ENCODE results near the gene KIAA1191.

Gene KIAA1191

GRCh38 chr5:176365351-176366231 lies 4.0 kb upstream of the KIAA1191 start, which contains the start of gene ARL10:
TSS of gene ARL10 (plus strand) at chr5:176365487. CDS start at chr5:176365564, 77 bp downstream.
- DNase-seq (ENCODE audit: low spot score), result peak; percentile 97

DNA sequence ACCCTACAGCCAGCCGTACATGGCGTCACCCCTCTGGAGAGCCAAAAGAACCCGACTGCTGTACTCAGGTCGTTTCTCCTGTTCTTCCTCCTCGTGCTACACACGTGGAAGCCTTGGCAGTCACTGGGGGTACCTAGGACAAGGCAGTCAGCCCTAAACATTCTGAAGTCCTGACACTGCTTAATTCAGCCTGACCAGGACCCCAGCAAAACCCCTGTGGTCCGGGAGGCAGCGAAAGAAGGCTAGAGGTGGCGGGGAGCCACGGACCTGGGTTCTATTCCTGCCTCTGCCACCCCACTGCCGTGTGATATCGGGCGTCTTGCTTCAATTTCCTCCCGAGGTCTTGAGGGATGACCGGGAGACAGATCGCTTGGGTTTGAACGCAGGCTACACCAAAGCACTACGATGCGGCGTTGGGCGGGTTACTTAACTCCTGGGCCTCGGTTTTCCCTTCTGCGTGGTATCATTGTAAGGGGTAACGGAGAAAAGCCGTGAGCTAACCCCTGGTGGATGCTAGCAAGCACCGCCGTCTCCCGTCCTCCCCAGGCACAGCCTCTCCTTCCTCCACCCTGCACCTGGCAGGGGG lies 3.3 kb upstream of the KIAA1191 start:
- no peak for DNase-seq (ENCODE audit: low spot score)

- no peak for DNase-seq (ENCODE audit: low spot score)
Measured at GRCh38 chr5:176362233-176362490, 598 bp upstream of the KIAA1191 start.

DNA sequence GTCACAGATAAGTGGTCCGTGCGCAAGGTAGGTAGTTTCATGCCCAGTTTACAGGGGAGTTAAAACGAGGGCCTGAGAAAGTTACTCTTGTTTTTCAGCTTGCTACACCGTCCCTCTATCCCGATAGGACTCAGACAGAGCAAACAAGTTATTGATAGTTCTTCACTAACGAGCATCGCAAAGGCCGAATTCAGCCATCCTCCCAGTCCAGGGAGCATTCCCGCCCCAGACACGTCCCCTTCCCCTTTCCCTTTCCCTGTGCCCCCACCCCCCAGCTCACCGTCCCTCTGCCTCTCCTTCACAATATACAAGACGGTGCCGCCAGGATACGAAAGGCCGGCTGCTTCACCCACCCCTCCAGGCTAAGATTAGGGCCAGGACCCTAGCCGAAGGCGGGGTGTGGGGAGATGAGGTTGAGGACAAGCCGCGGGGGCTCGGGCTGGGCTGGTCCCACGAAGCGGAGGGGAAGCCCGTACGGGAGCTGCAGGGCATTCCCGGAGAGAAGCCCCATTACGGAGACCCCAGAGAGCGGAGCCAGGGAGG lies 599 bp downstream of the KIAA1191 start:
- DNase-seq (ENCODE audit: low spot score), result no peak

DNA sequence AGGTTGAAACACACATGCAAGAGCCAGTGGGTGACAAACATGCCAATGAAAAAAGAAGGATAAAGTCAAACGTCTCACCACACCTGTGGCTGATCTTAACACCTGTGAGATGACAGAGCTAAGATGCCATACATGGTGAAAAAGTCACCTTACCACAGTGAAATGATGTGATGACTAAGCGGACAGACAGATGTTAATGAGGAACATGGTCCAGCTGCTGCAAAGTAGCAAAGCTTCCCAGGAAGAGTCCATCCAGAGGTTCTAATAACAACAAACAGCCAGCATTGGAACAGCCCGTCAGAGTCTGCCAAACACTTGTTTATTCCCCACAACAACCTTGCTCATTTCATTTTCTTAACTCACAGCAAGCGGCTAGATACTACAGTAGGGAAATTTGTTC lies 1.9 kb downstream of the KIAA1191 start:
- DNase-seq (ENCODE audit: low spot score), result no peak

DNA sequence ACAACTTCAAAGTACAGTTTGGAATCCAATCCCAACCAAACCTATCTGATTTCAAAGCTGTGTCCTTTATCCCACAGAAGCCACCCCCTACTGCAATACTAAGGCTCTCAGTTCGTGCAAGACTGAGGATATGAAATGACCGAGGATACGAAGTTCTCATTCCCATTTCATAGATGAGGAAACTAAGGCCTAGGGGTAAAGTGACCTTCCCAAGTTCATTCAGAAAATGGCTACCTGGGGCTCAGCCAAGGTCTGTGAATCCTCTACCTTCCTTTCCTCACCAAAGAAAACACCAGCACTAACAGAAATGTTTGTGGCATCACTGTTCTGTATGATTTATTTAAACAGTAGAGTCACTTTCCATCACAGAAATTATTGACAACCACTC lies 5.4 kb downstream of the KIAA1191 start:
- no peak for DNase-seq (ENCODE audit: low spot score)

DNA sequence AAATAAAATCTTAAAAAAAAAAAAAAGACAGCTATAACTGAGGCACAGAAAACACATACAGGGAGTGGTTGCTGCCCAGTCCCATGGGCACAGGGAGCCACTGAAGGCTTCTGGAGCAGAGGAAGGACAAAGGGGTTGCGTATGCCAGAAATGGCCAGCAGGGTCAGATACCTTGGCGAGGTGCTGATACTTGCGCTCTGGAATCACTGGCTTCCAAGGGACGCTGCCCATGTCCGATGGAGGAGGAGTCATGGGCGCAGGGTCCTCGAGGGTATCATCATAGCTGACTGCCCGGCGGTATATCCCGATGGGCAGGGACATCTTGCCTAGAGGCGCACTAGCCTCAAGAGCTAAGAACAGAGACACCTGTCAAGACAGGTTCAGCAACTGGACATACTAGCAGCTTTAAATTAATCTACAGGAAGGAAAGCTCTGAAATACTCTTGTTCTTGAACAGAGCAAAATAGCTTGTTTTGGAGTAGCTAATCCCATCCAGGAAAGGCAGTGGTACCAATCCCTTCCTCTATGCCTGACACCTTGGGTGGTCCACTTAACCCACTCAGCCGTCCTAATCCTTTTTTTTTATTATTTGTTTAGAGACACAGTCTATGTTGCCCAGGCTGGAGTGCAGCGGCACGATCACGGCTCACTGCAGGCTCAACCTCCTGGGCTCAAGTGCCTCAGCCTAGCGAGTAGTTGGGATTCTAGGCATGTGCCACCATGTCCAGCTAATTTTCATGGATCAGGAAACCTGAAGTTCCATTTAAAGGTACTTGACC lies 6.0 kb downstream of the KIAA1191 start:
- no peak for DNase-seq (ENCODE audit: low spot score)

GRCh38 chr5:176353533-176353932 lies 8.0 kb downstream of the KIAA1191 start:
- no peak for DNase-seq (ENCODE audit: low spot score)

DNA sequence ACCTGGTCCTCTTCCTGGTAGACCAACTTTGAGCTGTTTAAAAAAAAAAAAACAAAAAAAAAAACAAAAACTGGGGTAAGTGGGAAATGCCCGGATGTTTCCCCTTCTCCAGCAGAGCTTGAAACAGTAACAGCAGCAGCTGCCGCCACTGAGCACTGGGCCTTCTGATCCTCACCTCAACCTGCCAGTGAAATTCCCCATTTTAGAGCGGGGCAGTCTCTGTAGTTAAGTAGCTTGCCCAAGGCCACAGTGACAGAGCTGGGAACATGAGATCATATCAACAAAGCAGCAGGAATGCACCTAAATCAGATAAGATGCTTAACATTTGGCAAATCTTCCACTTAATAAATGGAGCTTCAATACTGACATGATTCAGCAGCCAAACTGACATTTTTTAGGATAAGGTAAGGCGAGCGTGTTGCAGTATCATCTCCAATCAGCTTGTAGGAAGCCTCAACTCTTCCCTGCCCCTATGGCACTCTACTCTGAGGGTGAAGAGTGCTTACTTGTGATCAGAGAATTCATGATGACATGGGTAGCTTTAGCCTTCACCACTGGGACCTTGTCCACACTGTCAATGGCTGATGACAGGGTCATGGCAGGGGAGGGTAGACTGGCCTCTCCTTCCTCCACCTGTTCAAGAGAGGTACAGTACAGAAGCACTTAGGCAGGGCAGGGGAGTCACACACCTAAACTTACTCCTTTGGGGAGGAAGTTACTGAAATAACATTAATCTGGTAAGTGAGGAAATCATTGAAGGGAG lies 9.3 kb downstream of the KIAA1191 start:
- no peak for DNase-seq (ENCODE audit: low spot score)

DNA sequence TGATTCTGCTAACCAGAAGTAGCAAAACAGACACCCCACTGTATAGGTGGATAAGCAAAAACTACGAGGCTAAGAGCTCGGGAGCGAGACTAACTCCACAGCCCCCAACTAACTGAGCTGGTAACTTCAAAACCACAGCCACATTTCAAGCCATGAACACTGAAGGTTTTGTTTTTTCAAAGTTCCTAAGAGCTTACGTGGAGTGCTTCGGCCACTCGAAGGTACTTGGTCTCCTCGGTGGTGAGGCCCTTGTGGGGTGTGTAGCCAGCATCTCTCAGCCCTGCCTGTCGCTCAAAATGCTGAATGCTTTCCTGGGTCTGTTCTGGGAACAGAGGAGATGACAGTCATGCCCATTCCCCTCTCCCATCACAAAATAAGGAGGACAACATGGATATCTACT lies 11.1 kb downstream of the KIAA1191 start:
- no peak for DNase-seq (ENCODE audit: low spot score)

DNA sequence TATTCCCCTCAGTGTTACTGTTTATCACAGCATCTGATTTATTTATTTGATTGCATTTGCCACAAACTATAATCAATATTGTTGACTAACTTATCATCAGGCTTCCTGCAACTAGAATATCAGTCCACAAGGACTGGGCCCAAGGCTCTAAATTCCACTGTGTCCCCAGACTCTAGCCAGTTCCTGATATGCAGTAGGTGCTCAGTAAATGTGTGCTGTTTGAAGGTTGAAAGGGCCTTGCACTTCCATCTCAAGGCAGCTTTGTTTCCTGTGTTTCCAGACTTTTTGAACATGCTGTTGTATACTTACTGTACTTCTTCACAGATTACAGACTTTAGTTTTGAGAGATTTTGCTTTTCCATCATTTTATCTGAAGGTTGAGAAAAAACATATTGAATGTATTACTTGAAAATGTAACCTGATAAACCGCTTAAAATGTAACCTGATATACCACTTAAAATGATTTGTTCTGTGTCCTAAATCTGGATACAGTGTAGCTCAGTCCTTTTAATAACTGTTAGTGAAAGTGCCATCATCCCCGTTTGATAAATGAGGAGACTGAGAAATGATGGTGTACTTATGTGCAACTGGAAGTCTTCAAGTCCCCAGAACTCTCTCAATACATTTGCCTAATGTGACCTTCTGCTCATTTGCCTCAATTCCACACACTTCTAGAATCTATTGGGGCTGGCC lies 18.7 kb downstream of the KIAA1191 start:
- no peak for DNase-seq (ENCODE audit: low spot score)

- DNase-seq (ENCODE audit: low spot score), result no peak
Measured at GRCh38 chr5:176342158-176342483, 19.4 kb downstream of the KIAA1191 start.

DNA sequence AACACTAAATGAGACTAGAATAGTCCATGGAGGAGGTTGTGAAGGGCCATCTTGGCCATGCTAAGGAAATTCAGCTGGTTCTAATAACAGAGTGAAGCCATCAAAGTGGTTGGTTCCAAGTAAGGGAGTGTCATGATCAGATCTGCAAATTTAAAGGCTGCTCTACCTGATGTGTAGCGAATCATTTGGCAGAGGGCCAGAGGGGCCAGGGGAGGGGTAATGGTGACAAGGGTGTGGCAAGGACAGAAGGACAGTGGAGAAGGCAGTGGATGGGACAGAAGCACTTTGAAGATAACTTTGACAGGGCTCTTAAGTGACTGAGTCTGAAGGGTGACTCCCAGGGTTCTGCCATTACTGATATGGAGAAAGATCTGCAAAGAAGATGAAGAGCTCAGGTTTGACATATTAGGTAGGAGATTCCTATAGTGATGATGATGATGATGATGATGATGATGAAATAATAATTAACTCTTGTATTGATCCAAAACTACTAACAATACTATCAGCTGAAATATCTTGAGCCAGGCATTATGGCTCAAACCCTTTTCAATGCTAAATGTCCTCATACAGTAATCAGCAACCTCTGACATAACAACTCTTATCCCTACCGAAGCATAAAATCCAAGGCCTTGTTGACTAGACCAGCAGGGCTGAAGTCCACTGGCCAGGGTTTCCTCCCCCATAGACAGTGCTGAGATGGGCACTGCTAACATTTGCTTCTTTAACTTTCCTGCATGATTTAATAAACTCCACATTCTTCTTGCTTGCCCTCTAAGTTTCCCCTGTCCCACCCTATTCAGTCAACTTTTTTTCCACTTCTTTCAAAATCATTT lies 20.0 kb downstream of the KIAA1191 start:
- no peak for DNase-seq (ENCODE audit: low spot score)

GRCh38 chr5:176339304-176339703 lies 22.3 kb downstream of the KIAA1191 start:
- no peak for DNase-seq (ENCODE audit: low spot score)

- no peak for DNase-seq (ENCODE audit: low spot score)
Measured at GRCh38 chr5:176337913-176338312, 23.7 kb downstream of the KIAA1191 start.

GRCh38 chr5:176334031-176334770 lies 27.4 kb downstream of the KIAA1191 start:
- no peak for DNase-seq (ENCODE audit: low spot score)

DNA sequence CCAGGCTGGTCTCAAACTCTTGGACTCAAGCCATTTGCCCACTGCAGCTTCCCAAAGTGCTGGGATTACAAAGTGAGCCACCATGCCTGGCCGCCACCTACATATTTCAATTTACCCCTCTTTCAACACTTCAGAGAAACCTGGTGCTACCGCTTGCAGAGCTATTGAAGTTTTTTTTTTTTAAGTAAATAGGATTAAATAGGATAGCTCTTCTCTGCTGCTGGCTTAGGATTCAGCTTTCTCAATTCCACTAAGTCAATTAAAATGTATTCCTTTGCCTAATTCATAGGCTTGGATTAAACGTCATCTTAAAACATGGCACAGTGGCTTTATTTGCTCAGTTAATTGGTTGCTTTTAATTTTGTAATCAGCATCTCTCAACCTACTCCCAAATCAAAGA lies 41.0 kb downstream of the KIAA1191 start:
- no peak for DNase-seq (ENCODE audit: low spot score)

GRCh38 chr5:176319827-176320554 lies 41.6 kb downstream of the KIAA1191 start:
- peak; percentile 16 for DNase-seq (ENCODE audit: low spot score)

Data from GM03348 (cell line).